ENCODE data around the gene FGF12. TPM values are rescaled to one million over a fixed set of nuclear protein-coding genes. Genes with fewer than 3 reads are reported as not detected.

Gene FGF12
- total and polyA plus RNA-seq, 2 experiments from 2014 or later, result 6.0 to 14.3 TPM

DNA sequence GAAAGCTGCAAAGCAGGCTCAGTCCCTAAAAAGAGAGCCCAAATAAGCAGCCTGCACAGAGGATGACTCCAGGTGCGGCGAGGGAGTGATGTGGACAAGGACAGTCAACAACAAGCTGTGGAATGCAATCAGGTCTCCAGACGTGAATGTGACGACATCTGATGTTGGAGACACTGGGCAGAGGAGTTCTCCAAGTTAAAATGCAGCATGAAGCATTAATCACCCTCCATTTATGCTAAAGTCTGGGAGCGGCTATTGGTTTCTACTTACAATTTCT lies 316.7 kb downstream of the FGF12 start (continued):
- TF ChIP-seq NANOG (IDR thresholded peaks at IDR 0.05; ENCODE audit: borderline replicate concordance) (no peak), ZNF331 (CRISPR knock-in tag; IDR thresholded peaks at IDR 0.05; ENCODE audit: low read depth) (no peak)

DNA sequence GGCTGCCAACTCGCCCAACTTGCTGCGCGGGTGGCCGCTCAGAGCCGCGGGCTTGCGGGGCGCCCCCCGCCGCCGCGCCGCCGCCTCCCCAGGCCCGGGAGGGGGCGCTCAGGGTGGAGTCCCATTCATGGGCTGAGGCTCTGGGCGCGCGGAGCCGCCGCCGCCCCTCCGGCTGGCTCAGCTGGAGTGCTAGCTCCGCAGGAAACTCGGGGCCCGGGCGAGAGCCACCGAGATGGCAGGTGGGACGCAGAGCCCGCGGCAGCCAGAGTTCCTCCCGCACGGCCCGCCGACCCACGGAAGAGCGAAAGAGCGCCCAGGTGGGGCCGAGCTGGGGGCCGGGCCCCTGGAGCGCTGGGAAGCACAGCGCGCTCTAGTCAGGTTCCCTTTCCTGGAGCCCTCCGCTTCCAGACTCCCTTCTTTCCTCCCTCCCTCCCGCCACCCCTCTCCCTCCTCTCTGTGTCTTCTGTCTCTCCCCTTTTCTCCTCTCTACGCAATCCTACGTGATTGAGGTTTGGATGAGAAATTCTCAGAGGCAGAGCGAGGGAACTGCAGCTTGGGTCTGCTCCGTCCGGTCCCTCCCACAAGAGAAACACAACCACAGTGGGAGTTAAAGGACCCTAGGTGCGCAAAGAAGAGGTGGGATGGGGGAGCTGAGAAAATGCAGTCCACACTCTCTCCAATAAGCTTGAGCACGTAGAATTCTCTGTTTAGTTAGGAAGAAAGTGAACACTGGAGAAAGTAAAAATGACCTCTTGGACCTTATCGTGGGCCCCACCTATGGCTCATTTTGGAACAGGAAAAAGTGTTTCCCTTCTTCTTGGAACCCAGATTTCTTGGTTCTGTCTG lies 317.3 kb downstream of the FGF12 start:
- Mint-ChIP-seq H3K27me3 (ENCODE audit: insufficient read depth, low read depth, poor library complexity) (peaks cover 31% of the 10 kb centered on the region), H3K27ac (no peak overlapping the region), H3K4me1 (peaks cover 58% of the 10 kb centered on the region), H3K36me3 (ENCODE audit: low read depth) (peaks cover 5% of the 10 kb centered on the region; the same call in 1 of the 3 replicates), H3K4me3 (peak overlapping the region; percentile 79), H3K9me3 (no peaks in the 10 kb centered on the region)
- peak overlapping the region; percentile 95 for H3K4me2 ChIP-seq
- H3F3A ChIP-seq (replicated peaks; ENCODE audit: low read depth), result no peaks in the 10 kb centered on the region
- H3K27ac ChIP-seq (ENCODE audit: low read depth), result no peak overlapping the region
- peak; percentile 61 for TF ChIP-seq CREB1 (CRISPR knock-in tag; IDR thresholded peaks at IDR 0.05; ENCODE audit: low read depth)
- TF ChIP-seq, protein P1, sequence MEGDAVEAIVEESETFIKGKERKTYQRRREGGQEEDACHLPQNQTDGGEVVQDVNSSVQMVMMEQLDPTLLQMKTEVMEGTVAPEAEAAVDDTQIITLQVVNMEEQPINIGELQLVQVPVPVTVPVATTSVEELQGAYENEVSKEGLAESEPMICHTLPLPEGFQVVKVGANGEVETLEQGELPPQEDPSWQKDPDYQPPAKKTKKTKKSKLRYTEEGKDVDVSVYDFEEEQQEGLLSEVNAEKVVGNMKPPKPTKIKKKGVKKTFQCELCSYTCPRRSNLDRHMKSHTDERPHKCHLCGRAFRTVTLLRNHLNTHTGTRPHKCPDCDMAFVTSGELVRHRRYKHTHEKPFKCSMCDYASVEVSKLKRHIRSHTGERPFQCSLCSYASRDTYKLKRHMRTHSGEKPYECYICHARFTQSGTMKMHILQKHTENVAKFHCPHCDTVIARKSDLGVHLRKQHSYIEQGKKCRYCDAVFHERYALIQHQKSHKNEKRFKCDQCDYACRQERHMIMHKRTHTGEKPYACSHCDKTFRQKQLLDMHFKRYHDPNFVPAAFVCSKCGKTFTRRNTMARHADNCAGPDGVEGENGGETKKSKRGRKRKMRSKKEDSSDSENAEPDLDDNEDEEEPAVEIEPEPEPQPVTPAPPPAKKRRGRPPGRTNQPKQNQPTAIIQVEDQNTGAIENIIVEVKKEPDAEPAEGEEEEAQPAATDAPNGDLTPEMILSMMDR (conservative IDR thresholded peaks at IDR 0.05; ENCODE audit: low read depth in 2 of 2), result peak in 1 of 2 experiments; percentile 29; a peak in 2 of 4 replicates
- TF ChIP-seq, protein P2, sequence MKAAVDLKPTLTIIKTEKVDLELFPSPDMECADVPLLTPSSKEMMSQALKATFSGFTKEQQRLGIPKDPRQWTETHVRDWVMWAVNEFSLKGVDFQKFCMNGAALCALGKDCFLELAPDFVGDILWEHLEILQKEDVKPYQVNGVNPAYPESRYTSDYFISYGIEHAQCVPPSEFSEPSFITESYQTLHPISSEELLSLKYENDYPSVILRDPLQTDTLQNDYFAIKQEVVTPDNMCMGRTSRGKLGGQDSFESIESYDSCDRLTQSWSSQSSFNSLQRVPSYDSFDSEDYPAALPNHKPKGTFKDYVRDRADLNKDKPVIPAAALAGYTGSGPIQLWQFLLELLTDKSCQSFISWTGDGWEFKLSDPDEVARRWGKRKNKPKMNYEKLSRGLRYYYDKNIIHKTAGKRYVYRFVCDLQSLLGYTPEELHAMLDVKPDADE (IDR thresholded peaks at IDR 0.05), result no peak
- ATAC-seq (peak; percentile 45), DNase-seq (ENCODE audit: low spot score) (peak; percentile 72)
- peak overlapping the region; percentile 93 for H2AFZ ChIP-seq
- H3K4me3 ChIP-seq, result peak overlapping the region; percentile 86
- H4K20me1 ChIP-seq (replicated peaks; ENCODE audit: insufficient read depth), result 0 out of 2 replicates have a peak, but pooled peaks cover 3% of the 10 kb centered on the region
- no peaks in the 10 kb centered on the region for H3K79me2 ChIP-seq (replicated peaks; ENCODE audit: insufficient read depth)
- no peaks in the 10 kb centered on the region for H3K9me2 ChIP-seq (ENCODE audit: insufficient read depth)
- H3K4me1 ChIP-seq (ENCODE audit: insufficient read depth), result peaks cover 42% of the 10 kb centered on the region
- peaks cover 95% of the 10 kb centered on the region for H3K27me3 ChIP-seq (ENCODE audit: insufficient read depth)
- no peaks in the 10 kb centered on the region for H3K36me3 ChIP-seq (ENCODE audit: insufficient read depth)

DNA sequence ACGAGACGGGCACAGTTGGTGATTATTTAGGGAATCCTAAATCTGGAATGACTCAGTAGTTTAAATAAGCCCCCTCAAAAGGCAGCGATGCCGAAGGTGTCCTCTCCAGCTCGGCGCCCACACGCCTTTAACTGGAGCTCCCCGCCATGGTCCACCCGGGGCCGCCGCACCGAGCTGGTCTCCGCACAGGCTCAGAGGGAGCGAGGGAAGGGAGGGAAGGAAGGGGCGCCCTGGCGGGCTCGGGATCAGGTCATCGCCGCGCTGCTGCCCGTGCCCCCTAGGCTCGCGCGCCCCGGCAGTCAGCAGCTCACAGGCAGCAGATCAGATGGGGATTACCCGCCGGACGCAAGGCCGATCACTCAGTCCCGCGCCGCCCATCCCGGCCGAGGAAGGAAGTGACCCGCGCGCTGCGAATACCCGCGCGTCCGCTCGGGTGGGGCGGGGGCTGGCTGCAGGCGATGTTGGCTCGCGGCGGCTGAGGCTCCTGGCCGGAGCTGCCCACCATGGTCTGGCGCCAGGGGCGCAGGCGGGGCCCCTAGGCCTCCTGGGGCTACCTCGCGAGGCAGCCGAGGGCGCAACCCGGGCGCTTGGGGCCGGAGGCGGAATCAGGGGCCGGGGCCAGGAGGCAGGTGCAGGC lies 318.0 kb downstream of the FGF12 start:
- H3K4me1 ChIP-seq (ENCODE audit: insufficient read depth), result peaks cover 35% of the 10 kb centered on the region
- H3K27me3 Mint-ChIP-seq (ENCODE audit: insufficient read depth, low read depth, poor library complexity), result peaks cover 31% of the 10 kb centered on the region
- no peak overlapping the region for H3K27ac Mint-ChIP-seq
- H3K9me2 ChIP-seq (ENCODE audit: insufficient read depth), result no peaks in the 10 kb centered on the region
- H3K36me3 ChIP-seq (ENCODE audit: insufficient read depth), result no peaks in the 10 kb centered on the region
- H3K27me3 ChIP-seq (ENCODE audit: insufficient read depth), result peaks cover 89% of the 10 kb centered on the region
- peak overlapping the region; percentile 86 for H3K4me3 ChIP-seq
- H2AFZ ChIP-seq, result peak overlapping the region; percentile 93
- peaks cover 50% of the 10 kb centered on the region for H3K4me1 Mint-ChIP-seq
- H3F3A ChIP-seq (replicated peaks; ENCODE audit: low read depth), result no peaks in the 10 kb centered on the region
- H3K4me2 ChIP-seq, result peak overlapping the region; percentile 95
- ATAC-seq (peak; percentile 64), DNase-seq (ENCODE audit: low spot score) (peak; percentile 72)
- peaks cover 5% of the 10 kb centered on the region; the same call in 1 of the 3 replicates for H3K36me3 Mint-ChIP-seq (ENCODE audit: low read depth)
- H3K4me3 Mint-ChIP-seq, result peak overlapping the region; percentile 89
- H3K9me3 Mint-ChIP-seq, result no peaks in the 10 kb centered on the region
- H4K20me1 ChIP-seq (replicated peaks; ENCODE audit: insufficient read depth), result 0 out of 2 replicates have a peak, but pooled peaks cover 3% of the 10 kb centered on the region
- no peak overlapping the region for H3K27ac ChIP-seq (ENCODE audit: low read depth)
- H3K79me2 ChIP-seq (replicated peaks; ENCODE audit: insufficient read depth), result no peaks in the 10 kb centered on the region
- TF ChIP-seq ZNF114 (CRISPR knock-in tag; IDR thresholded peaks at IDR 0.05), result no peak
- TF ChIP-seq, protein P3, sequence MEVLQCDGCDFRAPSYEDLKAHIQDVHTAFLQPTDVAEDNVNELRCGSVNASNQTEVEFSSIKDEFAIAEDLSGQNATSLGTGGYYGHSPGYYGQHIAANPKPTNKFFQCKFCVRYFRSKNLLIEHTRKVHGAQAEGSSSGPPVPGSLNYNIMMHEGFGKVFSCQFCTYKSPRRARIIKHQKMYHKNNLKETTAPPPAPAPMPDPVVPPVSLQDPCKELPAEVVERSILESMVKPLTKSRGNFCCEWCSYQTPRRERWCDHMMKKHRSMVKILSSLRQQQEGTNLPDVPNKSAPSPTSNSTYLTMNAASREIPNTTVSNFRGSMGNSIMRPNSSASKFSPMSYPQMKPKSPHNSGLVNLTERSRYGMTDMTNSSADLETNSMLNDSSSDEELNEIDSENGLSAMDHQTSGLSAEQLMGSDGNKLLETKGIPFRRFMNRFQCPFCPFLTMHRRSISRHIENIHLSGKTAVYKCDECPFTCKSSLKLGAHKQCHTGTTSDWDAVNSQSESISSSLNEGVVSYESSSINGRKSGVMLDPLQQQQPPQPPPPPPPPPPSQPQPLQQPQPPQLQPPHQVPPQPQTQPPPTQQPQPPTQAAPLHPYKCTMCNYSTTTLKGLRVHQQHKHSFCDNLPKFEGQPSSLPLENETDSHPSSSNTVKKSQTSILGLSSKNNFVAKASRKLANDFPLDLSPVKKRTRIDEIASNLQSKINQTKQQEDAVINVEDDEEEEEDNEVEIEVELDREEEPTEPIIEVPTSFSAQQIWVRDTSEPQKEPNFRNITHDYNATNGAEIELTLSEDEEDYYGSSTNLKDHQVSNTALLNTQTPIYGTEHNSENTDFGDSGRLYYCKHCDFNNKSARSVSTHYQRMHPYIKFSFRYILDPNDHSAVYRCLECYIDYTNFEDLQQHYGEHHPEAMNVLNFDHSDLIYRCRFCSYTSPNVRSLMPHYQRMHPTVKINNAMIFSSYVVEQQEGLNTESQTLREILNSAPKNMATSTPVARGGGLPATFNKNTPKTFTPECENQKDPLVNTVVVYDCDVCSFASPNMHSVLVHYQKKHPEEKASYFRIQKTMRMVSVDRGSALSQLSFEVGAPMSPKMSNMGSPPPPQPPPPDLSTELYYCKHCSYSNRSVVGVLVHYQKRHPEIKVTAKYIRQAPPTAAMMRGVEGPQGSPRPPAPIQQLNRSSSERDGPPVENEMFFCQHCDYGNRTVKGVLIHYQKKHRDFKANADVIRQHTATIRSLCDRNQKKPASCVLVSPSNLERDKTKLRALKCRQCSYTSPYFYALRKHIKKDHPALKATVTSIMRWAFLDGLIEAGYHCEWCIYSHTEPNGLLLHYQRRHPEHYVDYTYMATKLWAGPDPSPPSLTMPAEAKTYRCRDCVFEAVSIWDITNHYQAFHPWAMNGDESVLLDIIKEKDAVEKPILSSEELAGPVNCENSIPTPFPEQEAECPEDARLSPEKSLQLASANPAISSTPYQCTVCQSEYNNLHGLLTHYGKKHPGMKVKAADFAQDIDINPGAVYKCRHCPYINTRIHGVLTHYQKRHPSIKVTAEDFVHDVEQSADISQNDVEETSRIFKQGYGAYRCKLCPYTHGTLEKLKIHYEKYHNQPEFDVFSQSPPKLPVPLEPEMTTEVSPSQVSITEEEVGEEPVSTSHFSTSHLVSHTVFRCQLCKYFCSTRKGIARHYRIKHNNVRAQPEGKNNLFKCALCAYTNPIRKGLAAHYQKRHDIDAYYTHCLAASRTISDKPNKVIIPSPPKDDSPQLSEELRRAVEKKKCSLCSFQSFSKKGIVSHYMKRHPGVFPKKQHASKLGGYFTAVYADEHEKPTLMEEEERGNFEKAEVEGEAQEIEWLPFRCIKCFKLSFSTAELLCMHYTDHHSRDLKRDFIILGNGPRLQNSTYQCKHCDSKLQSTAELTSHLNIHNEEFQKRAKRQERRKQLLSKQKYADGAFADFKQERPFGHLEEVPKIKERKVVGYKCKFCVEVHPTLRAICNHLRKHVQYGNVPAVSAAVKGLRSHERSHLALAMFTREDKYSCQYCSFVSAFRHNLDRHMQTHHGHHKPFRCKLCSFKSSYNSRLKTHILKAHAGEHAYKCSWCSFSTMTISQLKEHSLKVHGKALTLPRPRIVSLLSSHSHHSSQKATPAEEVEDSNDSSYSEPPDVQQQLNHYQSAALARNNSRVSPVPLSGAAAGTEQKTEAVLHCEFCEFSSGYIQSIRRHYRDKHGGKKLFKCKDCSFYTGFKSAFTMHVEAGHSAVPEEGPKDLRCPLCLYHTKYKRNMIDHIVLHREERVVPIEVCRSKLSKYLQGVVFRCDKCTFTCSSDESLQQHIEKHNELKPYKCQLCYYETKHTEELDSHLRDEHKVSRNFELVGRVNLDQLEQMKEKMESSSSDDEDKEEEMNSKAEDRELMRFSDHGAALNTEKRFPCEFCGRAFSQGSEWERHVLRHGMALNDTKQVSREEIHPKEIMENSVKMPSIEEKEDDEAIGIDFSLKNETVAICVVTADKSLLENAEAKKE (CRISPR knock-in tag; IDR thresholded peaks at IDR 0.05), result no peak
- no peak for TF ChIP-seq EZH2phosphoT487 (IDR thresholded peaks at IDR 0.05; ENCODE audit: unreplicated experiment)
